DMS 273 treated with DMSO at 0.1 percent for 48 hours (cell line): Measurements from ENCODE around the gene PRKG1.
"Not testable (repeated sequence)": the region's sequence is repeated elsewhere in the genome, so short reads cannot be mapped to it uniquely, and the experiment has no call there.

Experiments
- DNase-seq: peaks from one replicate; lab custom pipeline; 2025; lab: John Stamatoyannopoulos, UW

PRKG1 gene

DNA sequence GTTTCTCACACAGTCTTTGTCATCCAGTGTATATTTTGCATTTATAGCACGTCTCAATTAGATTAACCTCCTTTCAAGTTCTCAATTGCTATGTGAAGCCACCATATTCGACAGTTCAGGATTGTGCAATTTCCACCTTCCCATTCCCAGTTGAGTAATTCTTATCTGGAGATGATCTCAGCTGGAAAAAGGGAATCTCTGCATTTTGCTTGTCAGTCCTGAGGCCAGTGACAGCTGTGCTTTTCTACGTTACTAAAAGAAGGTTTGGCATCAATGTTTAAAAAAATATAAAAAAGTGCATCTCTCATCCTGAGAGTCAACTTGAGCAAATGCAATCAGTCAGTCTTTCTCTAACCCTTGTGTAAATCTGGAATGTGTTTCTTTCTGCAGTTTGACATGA lies 247.7 kb downstream of the PRKG1 start:
- DNase-seq: no peak

DNA sequence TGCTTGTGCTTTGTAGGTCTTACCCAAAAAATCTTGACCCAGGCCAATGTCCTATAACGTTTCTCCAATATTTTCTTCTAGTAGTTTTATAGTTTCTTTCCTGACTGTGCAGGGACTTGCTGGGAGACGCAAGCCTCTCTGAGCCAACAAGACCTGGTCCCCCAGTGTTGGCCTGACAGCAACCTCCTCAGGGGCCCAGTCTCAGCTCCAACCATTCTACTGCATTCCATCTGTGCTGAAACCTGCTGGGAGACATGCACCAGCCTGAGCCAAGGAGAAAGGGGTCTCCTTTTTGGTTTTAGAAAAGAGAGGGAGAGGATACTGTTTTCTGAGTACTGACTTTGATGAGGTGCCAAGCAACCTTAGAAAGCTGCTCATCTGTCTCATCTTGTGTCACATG lies 251.4 kb downstream of the PRKG1 start:
- no peak for DNase-seq

DNA sequence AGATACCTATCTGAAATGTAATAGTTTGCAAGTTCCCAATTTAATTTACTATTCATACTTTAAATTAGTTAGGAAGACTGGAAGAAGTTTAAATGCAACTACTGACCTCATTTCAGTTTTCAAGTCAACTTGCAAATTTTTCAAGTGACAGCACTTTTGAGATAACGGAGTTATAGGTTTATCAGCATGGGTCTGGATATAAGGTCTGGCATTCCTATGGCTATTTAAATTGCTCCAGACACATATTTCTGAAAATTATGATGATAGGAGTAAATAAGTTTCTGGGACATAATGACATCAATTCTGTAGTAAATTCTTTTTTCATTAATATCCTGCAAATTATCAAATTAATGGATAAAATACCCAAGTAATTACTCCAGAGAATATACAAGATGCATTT lies 251.9 kb downstream of the PRKG1 start:
- no peak for DNase-seq

DNA sequence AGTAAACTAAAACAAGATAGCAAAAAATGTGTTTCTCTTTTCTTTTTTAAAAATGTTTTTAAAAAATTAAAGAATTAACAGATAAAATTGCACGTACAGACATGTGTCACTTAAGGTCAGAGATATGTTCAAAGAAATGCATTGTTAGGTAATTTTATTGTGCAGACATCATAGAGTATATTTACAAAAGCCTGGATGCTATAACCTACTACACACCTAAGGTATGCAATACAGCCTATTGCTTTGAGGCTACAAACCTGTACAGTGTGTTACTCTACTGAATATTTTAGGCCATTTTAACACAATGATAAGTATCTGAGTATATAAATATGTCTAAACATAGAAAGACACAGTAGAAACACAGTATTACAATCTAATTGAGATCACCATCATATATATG lies 253.1 kb downstream of the PRKG1 start:
- DNase-seq: no peak

DNA sequence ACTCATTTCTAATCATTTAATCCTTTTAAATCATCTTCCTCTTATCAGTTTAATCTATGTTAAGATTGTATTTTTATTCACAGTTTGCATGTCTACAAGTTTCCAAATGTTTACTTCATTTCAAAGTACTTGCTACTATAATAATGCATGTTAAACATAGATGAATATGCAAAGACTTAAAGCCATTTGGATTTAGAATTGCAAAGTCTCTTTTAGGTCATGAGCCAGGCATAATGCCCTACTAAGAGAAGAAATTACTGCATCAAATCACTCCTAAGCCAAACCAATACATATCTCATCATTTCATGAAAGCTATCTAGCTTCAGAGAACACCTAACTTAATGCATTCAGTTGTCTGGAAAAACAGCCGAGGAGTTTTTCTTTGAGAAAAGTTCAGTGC lies 266.1 kb downstream of the PRKG1 start:
- no peak for DNase-seq

DNA sequence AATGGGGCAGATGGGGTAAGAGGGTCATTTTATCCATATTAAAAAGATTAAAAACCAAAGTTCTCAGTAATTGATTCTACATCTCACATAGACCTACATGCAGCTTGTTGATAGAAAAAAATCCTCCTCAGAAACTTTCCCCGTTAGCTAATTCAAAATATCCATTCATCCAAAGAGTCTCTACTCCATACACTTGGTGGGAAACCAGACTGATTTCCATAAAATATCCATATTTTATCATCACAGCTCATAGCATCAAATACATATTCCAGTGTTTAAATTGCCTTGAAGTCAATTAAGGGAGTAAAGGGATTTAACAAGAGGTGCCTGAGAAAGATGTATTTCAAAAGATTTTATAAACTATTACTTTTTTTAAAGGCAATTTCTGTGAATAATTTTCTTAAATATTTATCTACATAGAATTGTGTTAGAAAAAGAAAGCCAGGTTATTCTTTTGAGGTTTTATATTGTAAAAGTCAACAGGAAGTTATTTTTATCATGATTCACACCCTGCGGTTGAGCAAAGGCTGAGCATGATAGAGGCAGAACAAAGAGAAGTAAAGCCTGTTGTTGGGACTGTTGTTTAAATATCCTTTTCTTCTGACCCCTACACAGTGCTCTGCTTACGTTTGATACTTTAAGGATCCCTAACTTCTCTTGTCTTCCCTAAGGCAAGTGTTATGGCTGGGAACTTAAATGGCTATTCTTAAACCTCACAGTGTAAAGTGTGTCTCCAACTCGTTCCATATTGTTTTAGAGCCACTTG lies 266.7 kb downstream of the PRKG1 start:
- no peak for DNase-seq

DNA sequence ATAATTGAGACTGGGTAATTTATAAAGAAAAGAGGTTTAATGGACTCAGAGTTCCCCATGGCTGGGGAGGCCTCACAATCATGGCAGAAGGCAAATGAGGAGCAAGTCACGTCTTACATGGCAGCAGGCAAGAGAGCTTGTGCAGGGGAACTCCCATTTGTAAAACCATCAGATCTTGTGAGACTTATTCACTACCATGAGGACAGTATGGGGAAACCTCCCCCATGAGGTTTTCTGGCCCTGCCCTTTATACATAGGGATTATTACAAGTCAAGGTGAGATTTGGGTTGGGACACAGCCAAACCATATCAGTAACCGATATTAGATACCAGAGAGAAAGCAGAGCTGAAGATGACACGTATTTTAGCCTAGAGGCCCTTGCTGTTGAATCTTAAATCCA lies 267.5 kb downstream of the PRKG1 start:
- DNase-seq: not testable (repeated sequence)

DNA sequence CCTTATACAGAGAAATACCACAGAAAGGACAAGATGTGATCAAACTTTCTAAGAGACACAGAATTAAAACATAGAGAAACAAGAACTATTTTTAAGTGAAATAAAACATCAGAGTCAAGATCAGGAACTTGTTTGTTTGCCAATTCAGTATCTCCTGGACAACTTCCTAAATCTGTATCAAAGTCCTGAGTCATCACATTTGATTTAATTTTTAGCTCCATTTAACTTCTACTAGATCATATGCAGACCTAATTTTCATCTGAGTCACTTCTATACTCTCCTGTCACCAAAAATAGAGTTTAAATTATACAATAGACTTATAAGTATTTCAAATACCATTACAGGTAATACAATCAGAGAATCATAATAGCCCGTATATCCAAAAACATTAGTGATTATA lies 268.1 kb downstream of the PRKG1 start:
- DNase-seq: no peak

DNA sequence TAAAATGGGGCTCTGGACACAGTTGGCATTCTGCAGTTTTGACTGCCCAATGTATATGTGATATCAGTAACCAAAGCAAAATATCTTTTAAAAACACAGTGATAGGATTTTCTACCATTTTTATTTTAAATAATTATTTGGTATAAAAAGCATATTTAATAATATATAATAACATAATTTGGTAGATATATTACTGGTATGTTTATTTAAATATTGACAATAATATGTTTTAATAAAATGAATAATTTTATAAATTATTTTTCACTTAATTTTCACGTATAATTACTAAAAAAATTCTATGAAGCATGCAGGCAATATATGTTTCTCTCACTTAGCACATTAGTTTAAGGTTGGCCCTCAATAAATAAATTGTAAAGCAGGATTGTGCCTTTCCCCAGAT lies 269.1 kb downstream of the PRKG1 start:
- DNase-seq: no peak

DNA sequence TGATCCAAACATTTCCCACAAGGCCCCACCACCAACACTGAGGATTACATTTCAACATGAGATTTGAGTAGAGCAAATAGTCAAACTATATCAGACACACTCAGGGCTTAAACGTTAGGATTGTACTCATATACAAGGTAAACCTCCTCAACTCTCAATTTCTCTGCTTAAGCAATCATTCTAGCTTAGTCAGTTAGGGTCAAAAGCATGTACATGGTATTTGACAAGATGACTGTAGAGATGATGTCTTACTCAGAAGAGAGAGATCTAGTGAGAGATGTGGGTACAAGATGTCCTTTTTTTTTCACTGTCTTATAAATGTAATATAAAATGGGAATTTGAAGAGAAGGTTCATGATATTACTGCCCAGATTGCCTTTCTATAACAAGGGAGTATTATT lies 270.1 kb downstream of the PRKG1 start:
- DNase-seq: no peak

DNA sequence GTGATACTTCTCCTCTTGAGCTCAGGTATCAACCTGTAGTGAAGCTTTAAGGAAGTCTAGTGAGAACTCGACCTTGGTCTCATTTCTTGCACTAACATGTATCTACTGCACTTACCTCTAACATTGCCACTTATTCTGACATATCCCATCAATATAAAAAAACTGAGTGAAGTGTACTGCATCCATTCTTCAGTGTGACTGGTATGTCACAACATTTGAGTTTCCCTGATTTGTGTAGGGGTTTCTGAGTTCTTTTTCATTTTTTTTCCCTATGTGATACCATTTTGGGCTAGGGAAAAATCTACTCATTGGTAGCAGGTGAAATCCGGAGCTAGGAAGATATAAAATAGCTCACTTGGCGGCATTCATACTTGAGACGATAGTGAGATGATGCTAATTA lies 274.3 kb downstream of the PRKG1 start:
- DNase-seq: no peak

DNA sequence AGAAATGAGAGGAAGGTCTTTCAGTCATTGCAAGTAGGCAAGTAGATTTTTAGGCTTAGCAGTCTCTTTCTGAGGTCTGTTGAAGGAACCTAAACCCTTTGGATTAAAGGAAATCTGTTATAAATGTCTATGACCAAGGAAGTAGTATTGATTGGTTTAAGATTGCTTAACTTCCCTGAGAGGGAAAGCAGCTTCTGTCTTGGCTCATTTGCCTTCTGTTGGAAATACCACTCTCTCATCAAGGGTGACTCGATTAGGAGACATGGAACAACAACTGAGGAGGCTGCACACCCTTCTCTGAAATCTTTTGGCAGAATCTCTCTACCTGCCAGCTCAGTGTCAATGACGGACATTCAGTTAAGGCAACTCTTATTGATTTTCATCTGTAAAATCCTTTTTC lies 282.9 kb downstream of the PRKG1 start:
- no peak for DNase-seq

DNA sequence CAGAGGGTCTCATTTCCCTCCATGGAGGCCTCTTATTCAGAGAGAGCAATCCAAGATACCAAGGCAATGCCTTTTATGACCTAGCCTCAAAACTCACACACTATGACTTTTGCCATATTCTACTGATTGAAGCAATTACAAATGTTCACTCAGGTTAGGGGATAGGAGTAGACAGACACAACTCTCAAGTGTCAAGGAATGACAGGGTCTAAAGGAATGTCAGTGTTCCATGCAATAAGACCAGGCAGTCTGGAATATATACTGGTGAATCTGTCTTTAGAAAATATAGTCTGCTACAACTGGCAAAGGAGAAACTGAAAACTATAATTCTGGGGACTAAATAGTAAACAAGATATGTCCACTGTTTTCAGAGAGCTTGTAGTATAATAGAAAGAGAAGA lies 283.9 kb downstream of the PRKG1 start:
- no peak for DNase-seq

DNA sequence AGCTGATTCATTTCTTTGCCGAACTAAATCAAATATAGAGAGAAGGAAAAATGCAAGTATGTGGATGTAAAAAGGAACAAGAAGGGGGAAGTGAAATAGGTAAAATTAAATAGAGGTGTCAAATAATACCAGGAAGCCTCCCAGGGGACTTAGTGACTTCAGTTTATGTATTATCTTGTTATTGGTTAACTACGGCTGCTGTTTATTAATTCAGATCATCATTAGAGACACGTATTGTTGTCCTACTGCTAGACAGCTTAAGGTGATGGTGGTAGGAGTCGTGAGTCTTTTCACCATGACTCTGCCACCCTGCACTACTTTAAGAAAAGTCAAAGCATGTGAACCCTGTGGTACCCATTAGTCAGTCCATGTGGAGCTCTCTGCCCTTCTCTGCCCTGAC lies 289.1 kb downstream of the PRKG1 start:
- DNase-seq: no peak

DNA sequence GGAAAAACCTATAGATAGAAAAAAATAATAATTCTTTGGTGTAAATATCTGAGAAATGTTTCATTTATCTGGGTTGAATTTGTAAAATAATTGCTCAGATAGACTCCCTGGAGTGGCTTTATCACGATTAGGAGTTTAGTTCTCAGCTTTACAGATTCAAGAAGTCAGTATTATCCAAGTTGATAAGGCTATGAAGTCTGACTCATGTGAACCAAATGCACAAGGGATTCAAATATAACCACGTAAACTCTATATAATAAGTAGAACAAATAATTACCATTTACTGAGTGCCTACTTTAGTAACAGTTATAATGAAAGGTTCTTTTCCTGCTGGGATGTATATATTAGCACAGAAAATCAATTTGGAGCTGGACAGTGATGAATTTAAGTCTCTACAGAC lies 290.4 kb downstream of the PRKG1 start:
- DNase-seq: no peak

DNA sequence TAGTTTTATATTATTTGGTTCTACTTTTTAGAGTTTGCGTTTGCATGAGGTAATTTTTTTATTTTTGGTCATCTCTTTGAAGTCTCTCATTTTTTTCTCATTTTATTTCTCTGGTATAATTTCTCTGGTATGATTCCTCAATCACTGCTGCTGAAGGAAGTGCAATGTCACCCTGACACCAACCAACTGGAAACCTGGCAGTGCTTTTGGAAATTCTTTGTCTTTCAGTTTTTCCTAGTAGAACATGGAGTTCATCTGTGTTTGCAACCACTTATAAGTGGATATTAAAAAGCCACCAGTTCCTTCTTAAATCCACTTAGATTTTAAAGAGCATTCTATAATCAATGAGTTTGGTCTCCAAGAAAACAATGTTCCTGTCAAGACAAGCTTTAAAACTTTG lies 291.8 kb downstream of the PRKG1 start:
- no peak for DNase-seq

DNA sequence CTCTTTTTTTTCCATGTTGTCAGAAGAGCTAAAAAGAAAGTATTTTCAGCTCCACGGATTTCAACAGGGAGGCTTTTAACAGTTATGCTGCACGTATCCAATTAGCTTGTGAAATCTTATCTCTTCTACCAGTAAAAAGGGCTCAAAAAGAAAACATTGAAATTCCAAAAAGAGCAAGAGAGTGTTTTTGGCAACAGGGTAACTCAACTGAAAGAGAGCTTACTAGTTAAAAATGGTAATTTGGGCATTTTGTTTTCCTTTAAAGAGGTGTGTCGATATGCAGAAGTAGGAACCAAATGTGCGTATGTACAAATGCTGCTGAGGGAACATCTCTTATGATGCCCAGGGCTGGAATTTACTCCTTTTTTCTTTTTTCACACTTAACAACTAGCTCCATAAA lies 292.8 kb downstream of the PRKG1 start:
- no peak for DNase-seq

DNA sequence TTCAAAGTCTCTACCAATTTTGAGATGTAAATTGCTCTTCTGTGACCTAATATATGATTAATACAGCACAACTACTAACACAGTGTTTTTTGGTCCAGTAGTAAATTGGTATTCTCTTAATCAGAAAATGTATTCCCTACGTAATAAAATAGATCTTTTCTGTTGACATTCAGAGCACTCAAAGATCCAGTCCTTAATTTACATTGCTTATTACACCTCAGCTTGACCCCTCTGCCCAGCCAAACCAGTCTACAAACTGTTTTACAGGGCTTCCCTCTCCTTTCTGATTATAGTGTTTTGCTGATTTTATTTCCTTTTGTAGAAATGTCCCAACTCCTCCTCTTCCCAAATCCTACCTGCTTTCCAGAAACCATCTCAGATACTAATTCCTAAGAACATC lies 293.4 kb downstream of the PRKG1 start:
- no peak for DNase-seq

DNA sequence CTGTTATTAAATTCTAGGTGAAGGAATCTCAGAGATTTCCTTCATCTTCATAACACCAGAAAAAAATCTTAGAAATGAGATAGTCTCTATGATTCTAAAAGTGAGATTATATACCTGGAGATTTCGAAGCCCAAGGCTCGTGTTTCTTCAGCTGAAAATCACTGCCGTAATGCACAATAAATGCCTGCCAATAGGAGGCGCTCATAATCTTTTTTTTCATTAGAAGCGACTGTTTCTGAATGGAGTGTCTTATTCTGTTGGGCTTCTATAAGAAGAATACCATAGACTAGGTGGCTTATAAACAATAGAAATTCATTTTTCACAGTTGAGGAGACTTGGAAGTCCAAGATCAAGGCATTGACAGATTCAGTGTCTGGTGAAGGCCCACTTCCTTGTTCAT lies 294.7 kb downstream of the PRKG1 start:
- DNase-seq: no peak

DNA sequence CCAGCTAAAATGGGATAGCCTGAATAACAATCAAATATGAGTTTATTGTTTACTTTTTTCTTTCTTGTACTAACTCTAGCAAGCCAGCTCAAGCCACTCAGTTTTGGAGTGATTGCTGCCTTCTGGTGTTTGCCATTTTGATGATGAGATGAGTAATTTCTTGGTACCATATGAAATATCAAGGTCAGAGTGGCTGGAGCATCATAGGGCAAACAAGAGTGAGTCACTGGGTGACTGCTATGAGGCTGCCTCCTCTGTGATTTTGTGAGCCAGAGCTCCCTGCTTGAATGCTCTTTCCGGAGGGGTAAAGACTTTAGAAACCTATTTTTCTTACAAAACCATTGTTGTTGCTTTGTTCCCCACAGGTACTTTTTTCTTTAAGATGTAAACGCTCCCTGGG lies 295.6 kb downstream of the PRKG1 start:
- no peak for DNase-seq

DNA sequence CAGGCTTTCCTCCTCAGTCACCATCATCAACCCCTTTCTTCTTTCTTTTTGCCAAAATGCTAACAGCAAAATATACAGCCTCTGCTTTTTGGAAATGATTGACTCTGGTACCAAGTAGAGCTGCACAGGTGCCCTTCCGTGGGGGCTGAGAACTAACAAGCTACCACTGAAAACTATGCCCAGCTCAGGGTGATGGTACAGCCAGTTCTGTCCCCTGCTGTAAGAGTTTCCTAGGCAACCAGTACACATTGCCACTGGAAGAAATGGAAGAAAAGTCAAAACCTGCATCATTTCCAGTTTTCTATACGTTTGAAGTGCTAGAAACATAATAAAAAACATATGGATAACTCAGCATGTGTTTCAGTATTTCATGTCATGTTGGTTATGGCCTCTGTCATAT lies 297.5 kb downstream of the PRKG1 start:
- DNase-seq: no peak

DNA sequence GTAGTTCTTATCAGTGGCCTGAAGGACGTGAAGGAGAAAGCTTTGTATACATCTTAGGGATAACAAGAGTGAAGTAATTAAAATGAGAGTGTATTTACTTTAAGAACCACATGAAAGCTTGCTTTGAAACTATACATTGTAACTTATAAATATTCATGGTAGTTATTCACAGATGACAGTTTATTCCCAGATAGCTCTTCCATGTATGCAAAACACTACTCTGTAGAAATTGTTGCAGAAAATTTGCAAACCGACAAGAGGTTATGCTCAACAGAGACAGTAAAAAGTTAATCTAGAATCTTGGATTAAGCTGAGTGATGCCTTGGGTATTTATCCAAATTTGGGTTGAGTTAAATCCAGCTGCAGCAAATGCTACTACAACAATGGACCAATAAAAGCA lies 301.5 kb downstream of the PRKG1 start:
- DNase-seq: no peak

DNA sequence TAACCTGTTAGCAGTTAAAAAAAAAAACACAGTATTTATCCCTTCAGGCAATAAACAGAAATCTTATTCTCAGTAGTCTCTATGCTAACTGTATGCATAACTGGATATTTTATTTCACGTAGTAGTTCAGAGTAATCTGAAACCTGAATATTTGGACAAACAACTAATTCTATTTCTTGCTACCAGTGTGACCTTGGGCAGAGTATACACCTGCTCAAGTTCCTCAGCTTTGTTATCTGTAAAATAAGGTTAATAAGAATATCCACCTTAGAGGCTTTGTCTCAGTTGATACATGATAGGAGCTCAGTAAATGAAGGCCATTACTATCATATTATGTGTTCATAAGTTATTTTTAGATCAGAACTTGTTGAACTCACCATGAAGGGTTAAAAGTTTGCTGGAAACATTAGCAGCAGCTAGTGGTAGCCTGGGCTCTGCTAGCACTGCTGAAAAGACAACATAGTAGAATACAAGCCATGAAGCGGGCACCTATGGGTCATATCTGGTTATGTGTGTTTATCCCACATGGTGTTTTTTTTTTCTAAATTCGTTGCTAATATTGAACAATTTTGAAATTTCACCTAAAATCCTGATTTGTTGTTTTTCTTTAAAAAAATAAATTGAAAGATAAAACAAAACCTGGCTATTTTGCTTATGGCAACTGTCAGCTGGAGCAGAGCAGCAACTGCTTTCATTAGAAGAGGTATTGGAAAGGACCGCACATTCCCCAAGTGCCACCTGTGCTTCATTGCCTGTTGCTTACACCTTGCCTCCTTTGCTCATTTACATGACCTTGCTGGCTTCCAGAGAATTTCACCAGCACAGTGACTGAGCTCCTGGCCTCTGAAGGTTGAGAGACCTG lies 303.0 kb downstream of the PRKG1 start:
- DNase-seq: no peak
